ENCODE data around the gene CBR3.

DNA sequence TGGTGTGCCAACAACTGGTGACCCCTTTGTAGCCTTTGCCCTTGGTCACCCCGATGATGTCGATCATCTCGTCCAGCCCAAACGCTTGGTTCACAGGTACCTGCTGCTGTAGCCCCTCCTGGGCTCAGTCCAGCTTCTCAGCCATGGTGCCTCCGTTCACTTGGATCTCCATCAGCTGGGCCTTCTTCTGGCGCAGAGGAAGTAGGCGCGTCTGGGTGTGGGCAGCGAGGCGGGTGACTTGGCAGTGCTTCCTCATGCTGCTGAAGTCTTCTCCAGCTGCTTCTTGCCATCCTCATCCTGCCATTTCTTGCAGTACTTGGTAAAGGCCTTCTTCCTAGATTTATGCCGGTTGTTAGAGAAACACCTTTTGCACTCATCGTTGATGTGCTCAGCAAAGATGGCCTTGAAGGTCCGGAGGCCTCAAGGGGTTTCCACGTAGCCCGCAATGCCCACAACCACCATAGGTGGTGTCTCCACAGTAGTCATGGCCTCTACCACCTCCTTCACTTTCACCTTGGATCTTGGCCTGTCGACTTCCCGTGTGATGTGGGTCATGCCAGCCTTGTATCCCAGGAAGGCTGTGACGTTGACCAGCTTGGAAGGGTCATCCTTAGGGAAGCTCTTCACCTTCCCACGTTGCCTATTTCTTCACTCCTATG lies 34.7 kb downstream of the CBR3 start:
- TF ChIP-seq, protein P1, sequence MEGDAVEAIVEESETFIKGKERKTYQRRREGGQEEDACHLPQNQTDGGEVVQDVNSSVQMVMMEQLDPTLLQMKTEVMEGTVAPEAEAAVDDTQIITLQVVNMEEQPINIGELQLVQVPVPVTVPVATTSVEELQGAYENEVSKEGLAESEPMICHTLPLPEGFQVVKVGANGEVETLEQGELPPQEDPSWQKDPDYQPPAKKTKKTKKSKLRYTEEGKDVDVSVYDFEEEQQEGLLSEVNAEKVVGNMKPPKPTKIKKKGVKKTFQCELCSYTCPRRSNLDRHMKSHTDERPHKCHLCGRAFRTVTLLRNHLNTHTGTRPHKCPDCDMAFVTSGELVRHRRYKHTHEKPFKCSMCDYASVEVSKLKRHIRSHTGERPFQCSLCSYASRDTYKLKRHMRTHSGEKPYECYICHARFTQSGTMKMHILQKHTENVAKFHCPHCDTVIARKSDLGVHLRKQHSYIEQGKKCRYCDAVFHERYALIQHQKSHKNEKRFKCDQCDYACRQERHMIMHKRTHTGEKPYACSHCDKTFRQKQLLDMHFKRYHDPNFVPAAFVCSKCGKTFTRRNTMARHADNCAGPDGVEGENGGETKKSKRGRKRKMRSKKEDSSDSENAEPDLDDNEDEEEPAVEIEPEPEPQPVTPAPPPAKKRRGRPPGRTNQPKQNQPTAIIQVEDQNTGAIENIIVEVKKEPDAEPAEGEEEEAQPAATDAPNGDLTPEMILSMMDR (IDR thresholded peaks at IDR 0.05), result no peak
- TF ChIP-seq POLR2A (IDR thresholded peaks at IDR 0.05), result no peak
